Stimulated activated CD4-positive, alpha-beta T cell treated with anti-CD3 and anti-CD28 coated beads, Interleukin-12 subunit alpha, Interleukin-12 subunit beta, amount 100 ng/mL, for 48 hours (primary cell): ENCODE measurements around the gene TNFAIP8L3.
"Not testable (repeated sequence)": the region's sequence is repeated elsewhere in the genome, so short reads cannot be mapped to it uniquely, and the experiment has no call there.

ENCODE experiments used
- DNase-seq, 3 donors: peaks; one replicate each; pipeline ENCODE4 v3.0.0-alpha.2; 2020; ENCODE audit warnings: low read depth in 2 of 3, low spot score in 1 of 3

TNFAIP8L3 gene

GRCh38 chr15:51062736-51063135 lies 32.0 kb downstream of the TNFAIP8L3 start:
- DNase-seq: no peak

- DNase-seq: no peak
These were observed 34.6 kb downstream of the TNFAIP8L3 start for GRCh38 chr15:51060030-51060673.

- no peak for DNase-seq
These were observed 40.2 kb downstream of the TNFAIP8L3 start for GRCh38 chr15:51054535-51054934.

- no peak for DNase-seq
These were observed 41.1 kb downstream of the TNFAIP8L3 start for GRCh38 chr15:51053571-51053970.

GRCh38 chr15:51051776-51052175 lies 42.9 kb downstream of the TNFAIP8L3 start:
- no peak for DNase-seq

GRCh38 chr15:51049081-51049480 lies 45.6 kb downstream of the TNFAIP8L3 start:
- DNase-seq: no peak

GRCh38 chr15:51048308-51048707 lies 46.4 kb downstream of the TNFAIP8L3 start:
- no peak for DNase-seq

- DNase-seq: no peak
These were observed 47.8 kb downstream of the TNFAIP8L3 start for GRCh38 chr15:51046799-51047449.

- DNase-seq: no peak
These were observed 48.7 kb downstream of the TNFAIP8L3 start for GRCh38 chr15:51046016-51046415.

- DNase-seq: no peak
These were observed 50.5 kb downstream of the TNFAIP8L3 start for GRCh38 chr15:51044037-51044727.

GRCh38 chr15:51038974-51039319 lies 55.8 kb downstream of the TNFAIP8L3 start:
- DNase-seq: no peak

- DNase-seq: no peak
These were observed 56.3 kb downstream of the TNFAIP8L3 start for GRCh38 chr15:51038162-51038973.

GRCh38 chr15:51037474-51037873 lies 57.2 kb downstream of the TNFAIP8L3 start:
- not testable (repeated sequence) for DNase-seq

- no peak for DNase-seq
These were observed 63.9 kb downstream of the TNFAIP8L3 start for GRCh38 chr15:51030649-51031316.

- DNase-seq: no peak
These were observed 69.3 kb downstream of the TNFAIP8L3 start for GRCh38 chr15:51025454-51025846.

- no peak for DNase-seq
These were observed 69.8 kb downstream of the TNFAIP8L3 start for GRCh38 chr15:51024735-51025453.

GRCh38 chr15:51023499-51023898 lies 71.2 kb downstream of the TNFAIP8L3 start:
- no peak for DNase-seq

- no peak for DNase-seq
These were observed 72.5 kb downstream of the TNFAIP8L3 start for GRCh38 chr15:51022206-51022605.

GRCh38 chr15:51016615-51017014 lies 78.1 kb downstream of the TNFAIP8L3 start:
- DNase-seq: no peak

GRCh38 chr15:51011212-51011611 lies 83.5 kb downstream of the TNFAIP8L3 start:
- DNase-seq: no peak
